T47D (cell line): Measurements from ENCODE around the gene ZNF337.

Experiments used
- DNase-seq, 2 experiments: peaks; one replicate each; pipeline versions ENCODE4 v3.0.0 to v3.0.0-alpha.2; 2011 to 2012; ENCODE audit warnings: low read depth in 1 of 2, low spot score in 1 of 2
- JUND ChIP-seq: IDR thresholded peaks from 2 replicates; pipeline ENCODE4 v1.6.1; 2012; ENCODE audit warnings: low read depth
- in situ Hi-C: cut with HindIII; loops from 2 replicates; pipeline ENCODE4 v1.10.0; 2016; ENCODE audit warnings: low sequenced_read_pairs, low pct_unique_long_range_greater_than_20kb

Gene ZNF337

GRCh38 chr20:25629816-25630499 is 66.7 kb downstream of the ZNF337 start:
- in situ Hi-C loops: no loop called here
- no peak for TF ChIP-seq JUND
- DNase-seq: no peak

GRCh38 chr20:25626779-25627178 is 69.9 kb downstream of the ZNF337 start:
- DNase-seq: no peak
- in situ Hi-C loops: no loop called here
- no peak for TF ChIP-seq JUND

GRCh38 chr20:25624500-25624939 is 72.1 kb downstream of the ZNF337 start:
- DNase-seq: no peak
- in situ Hi-C loops: no loop called here
- TF ChIP-seq JUND: no peak
